Diencephalon (tissue), 1 donor: ENCODE measurements around the gene BRMS1. TPM values are rescaled to one million over a fixed set of nuclear protein-coding genes. Genes with fewer than 3 reads are reported as not detected.

ENCODE experiments used
- small RNA-seq: library from RNA; depleted of rRNA; stranded (forward); fragments of <200 nt; gene quantifications from one replicate; pipeline ENCODE3, GENCODE V24; 2014
- total RNA-seq: library from RNA; depleted of rRNA; stranded (reverse); fragments of >200 nt; gene quantifications from one replicate; pipeline ENCODE4 v1.2.3, GENCODE V29; 2014

The BRMS1 gene, protein sequence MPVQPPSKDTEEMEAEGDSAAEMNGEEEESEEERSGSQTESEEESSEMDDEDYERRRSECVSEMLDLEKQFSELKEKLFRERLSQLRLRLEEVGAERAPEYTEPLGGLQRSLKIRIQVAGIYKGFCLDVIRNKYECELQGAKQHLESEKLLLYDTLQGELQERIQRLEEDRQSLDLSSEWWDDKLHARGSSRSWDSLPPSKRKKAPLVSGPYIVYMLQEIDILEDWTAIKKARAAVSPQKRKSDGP
- 10.6 TPM for total RNA-seq

DNA sequence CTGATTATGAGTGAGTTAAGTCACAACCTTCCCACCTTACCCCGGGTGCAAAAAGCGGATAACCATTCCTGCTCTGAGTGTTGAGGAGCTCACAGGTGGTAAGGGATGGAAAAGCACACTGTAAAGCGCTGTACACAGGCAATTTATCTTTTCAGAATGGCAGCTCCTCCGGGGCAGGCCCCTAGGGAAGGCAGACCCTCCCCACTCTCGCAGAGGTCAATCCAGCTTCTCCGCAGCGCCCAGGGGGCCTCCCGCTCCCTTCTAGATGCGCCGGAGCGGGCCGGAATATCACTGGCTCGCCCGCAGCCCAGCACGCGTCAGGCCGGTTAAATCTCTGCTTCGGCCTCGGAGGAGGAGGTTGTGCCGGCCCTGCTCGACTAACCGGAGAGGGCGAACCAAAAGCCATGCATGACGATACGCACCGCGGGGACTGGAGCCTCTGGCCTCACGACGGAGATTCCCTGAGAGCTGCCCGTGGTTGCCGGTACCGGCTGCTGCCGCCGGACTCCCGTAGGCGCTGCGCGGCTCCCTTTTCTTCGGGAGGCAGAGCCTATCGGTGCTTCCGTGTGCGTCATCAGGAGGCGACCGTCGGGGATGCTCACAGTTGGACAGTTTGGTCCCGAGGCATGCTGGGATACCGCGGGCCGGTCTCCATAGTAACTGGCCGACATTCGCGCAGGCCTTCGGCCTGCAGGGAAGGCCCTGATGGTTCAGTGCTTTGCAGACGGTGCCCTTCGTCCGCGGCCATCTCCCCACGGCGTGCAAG is at the start of gene BRMS1:
Gene BRMS1 (minus strand): TSS at position 555 of the 766 bp plus-strand sequence. CDS start 2,870 bp downstream, outside the sequence.

DNA sequence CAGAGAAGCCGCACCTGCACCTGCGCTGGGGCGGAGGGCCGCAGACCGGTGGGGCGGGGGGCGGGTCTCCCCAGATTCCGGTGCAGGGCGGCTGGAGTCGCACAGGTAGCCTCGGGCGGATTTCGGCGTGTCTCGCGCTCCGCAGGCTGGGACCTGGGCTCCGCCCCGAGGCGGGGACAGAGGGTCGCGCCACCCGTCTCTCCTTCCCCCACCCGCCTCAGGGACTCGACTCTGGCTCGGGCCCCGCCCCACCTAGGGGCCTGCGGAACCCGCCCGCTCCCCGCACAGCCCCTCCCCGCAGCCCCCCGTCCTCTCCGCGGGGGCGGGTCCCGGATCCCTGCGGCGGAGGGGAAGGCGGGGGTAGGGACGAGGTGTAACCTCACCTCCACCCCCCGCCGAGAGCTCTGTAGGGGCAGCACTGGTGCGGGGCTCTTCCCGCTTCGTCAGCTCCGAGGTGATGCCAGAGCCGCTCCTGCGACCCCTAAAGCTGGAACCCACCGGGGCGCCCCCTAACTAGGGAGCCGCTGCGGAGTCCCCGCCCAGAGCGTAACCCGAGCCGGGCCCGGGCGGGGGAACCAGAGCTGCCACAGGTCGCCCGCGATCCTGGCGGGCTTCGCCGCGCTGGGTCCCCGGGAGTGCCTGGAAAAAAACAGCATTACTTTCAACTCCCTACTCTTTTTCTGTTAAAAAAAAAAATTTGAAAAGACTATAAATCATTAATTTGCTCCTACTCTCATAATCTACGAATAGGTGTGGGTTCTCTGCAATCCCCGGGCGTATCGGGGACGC is 26.9 kb upstream of the BRMS1 start, which contains the start of gene SLC29A2:
Gene SLC29A2 (minus strand): TSS at position 134 of the 789 bp plus-strand sequence. CDS start 169 bp downstream, outside the sequence.

DNA sequence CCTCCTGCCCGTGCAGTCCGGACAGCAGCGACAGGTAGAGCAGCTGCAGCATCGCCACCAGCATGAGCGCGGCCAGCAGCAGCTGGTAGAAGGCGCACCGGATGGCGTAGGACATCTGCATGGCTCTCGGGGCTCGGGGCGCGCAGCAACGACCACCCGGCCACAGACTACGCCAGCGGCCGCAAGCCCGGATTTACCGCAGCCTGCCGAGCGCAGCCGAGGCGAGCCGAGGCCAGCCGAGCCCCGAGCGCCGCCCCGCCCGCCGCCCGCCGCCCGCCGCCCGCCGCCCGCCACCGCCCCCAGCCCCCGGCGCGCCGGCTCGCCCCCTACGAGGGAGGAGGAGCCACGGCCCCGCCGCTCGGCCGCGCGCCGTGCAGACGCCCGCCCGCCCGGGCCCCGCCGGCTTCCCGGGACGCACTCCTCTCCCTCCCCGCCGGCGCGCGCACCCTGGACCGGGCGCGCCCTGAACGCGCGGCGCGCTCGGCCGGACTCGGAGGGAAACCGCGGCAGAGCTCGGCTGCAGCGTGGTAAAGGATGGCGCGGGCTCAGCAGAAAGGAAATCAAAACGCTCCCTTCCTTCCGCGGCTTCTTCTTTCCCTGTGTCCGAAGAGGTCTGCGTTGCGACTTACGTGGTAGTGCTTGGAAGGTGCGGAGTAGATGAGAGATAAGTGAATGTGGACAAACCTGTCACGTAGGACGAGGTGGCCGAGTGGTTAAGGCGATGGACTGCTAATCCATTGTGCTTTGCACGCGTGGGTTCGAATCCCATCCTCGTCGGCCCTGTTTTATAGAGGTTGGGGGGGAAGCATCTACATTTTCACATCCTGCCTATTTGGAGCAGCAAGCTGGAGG is 2.7 kb upstream of the BRMS1 start, which contains the start of gene B4GAT1:
Gene B4GAT1 (minus strand): TSS at position 205 of the 852 bp plus-strand sequence. CDS start 84 bp downstream, at position 121.

DNA sequence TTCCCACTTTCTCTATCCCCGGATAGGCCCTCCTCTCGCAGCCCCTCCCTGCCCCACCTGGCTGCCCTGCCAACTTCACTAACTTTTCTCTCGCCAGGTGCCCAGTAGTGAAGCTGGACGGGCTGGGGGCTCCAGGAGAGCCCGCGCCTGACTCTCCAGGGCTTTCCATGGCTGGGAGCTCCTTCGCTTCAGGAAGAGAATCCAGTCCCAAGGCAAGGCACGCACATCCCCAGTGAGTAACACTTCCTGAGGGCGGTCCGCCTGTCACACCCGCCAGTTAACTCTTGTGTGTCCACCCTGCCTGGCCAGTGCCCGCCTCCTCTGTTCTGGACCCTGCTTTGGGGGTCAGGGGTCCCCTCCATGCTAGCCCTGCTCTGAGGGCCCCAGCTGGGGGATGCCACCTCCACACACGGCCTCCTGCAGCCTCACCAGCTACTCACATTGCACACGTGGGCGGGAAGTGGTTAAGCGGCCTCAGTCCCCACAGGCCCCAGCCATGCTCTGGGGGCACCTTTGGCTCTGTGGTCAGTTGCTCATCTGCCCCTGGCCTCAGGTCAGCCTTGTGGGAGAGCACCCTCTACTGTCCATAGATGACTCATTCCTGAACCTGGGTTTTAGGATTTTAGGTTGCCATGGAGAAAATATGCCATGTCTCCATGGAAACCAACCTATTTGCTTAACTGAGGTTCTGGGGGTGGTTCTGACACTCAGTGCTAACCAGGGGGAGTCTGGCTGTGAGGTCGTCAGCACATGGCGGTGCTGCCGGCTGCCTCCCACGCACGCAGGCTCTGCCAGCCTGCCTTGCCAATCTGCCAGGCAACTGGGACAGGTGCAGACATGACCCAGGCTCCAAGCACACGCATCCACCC is 8.4 kb downstream of the BRMS1 start, which contains the start of gene RIN1:
Gene RIN1 (minus strand): TSS at position 201 of the 869 bp plus-strand sequence. CDS start 32 bp downstream, at position 169.

DNA sequence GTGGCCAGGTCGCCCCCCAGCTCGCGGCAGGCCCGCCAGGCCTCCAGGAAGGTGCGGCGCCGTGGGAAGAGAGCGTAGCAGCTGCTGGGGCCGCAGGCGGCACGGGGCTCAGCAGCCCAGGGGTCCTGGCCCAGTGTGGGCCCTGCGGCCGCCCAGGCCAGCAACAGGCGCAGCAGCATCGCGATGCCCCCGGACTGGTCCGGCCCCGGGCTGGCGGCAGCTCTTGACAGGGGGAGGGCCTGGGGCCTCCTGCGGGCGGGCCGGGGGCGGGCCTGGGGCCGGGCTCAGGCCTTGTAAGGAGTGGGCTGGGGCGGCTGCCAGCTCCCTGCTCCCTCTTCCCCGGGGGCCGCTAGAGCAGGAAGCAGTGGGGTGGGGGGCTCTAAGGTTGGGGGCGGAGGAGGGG is 28.1 kb downstream of the BRMS1 start, which contains the start of gene CD248:
Gene CD248 (minus strand): TSS at position 196 of the 403 bp plus-strand sequence. CDS start 17 bp downstream, at position 179.

DNA sequence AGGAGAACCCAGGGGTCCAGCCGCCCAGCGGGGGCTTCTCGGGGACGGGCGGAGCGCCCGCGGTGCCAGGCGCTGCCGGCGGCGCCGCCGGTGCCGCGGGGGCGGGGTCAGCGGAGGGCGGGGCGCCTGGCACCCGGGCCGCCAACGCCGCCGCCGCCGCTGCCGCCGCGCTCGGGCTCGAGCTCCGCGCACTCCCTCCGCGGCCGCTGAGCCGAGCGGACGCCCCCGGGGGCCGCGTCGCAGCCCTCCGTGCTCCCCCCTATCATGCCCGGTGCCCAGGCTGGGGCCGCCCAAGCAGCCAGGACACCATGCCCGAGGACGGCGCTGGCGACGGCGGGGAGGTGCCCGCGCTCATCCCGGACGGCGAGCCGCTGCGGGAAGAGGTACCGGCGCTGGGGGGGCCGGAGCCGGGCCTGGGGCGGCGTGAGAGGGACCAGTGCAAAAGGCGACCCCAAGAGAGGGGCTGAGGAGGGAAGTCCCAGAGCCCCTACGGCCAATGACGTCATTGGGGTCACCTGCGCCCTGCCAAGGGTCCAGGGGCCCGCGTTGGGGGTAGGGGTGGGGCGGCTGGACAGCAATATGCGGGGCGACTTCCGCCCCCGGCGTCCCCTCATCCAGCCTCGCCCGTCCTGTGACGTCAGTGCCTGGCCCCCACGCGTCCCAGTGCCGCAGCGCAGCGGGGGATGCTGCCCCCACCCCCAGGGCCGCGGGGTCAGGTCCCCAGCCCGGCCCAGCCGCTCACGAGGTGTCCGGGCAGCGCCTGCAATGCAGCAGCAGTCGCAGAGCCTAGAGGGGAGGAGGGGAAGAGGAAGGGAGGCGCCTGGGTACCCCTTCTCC is 53.0 kb downstream of the BRMS1 start, which contains the start of gene TMEM151A:
Gene TMEM151A (plus strand): TSS at position 189 of the 837 bp plus-strand sequence. CDS start 120 bp downstream, at position 309.

GRCh38 chr11:66288671-66289547 is 56.0 kb downstream of the BRMS1 start, which contains the start of gene YIF1A:
Gene YIF1A, minus strand, starts transcription at chr11:66289143. Its CDS starts 158 bp downstream, at chr11:66288985.

Small RNAs within 50 kb of the gene (small RNA-seq; reads per million reads assigned to genes)
- gene RF00017 (not detected), gene RNU1-84P (0.28 reads per million, percentile 16 among the genes with 10 or more reads in this experiment)

Other genes starting within 250 kb of the BRMS1 start
- gene KLC2, start 87.4 kb downstream of the BRMS1 start, total RNA-seq, result 34.6 TPM
- 35.8 TPM for gene RAB1B, start 76.5 kb downstream of the BRMS1 start, total RNA-seq
- 94.8 TPM for gene CNIH2, start 66.9 kb downstream of the BRMS1 start, total RNA-seq
- 27.7 TPM for gene YIF1A, start 56.0 kb downstream of the BRMS1 start, total RNA-seq
- gene TMEM151A, start 53.2 kb downstream of the BRMS1 start, total RNA-seq, result 23.5 TPM
- gene CD248, start 28.1 kb downstream of the BRMS1 start, total RNA-seq, result 1.6 TPM
- 1.4 TPM for gene RIN1, start 8.7 kb downstream of the BRMS1 start, total RNA-seq
- gene B4GAT1, start 2.5 kb upstream of the BRMS1 start, total RNA-seq, result 117 TPM
- 2.1 TPM for gene SLC29A2, start 26.7 kb upstream of the BRMS1 start, total RNA-seq
- 1.6 TPM for gene NPAS4, start 75.9 kb upstream of the BRMS1 start, total RNA-seq
- 19.4 TPM for gene MRPL11, start 93.7 kb upstream of the BRMS1 start, total RNA-seq
- gene PELI3, start 121.8 kb upstream of the BRMS1 start, total RNA-seq, result 15.0 TPM
- 51.7 TPM for gene DPP3, start 135.3 kb upstream of the BRMS1 start, total RNA-seq
- 58.8 TPM for gene BBS1, start 165.5 kb upstream of the BRMS1 start, total RNA-seq
- 7.2 TPM for gene ZDHHC24, start 200.9 kb upstream of the BRMS1 start, total RNA-seq
- 0.23 TPM for gene ACTN3, start 201.8 kb upstream of the BRMS1 start, total RNA-seq
- gene CTSF, start 223.5 kb upstream of the BRMS1 start, total RNA-seq, result 46.8 TPM
- 1.2 TPM for gene CCDC87, start 248.0 kb upstream of the BRMS1 start, total RNA-seq
- 20.8 TPM for gene CCS, start 248.1 kb upstream of the BRMS1 start, total RNA-seq